ENCODE measurements around the gene GTPBP2.

DNA sequence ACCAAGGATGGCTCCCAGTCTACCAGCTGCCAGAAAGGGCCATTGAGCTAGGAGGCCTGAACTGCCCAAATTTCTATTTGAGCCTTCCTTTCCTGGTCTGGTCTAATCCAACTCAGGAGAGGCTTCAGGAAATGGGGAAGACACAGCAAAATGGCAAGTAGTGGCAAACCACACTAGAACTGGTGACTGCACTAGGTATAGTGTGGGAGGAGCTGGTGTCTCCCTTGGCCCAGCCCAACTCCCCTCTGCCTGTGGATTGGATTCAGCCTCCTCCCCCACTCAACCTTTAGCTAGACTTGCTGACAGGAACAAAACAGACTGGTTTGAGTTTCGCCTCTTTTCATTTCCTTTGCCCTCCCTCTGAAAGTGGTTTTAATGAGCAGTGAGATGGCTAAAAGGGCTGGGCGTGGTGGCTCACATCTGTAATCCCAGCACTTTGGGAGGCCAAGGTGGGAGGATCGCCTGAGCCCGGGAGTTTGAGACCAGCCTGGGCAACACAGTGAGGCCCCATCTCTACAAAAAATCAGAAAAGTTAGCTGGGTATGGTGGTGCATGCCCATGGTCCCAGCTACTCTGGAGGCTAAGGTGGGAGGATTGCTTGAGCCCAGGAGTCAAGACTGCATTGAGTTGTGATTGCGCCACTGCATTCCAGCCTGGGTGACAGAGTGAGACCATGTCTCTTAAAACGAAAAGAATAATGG lies 41.0 kb upstream of the GTPBP2 start:
- TF ChIP-seq, protein P1, sequence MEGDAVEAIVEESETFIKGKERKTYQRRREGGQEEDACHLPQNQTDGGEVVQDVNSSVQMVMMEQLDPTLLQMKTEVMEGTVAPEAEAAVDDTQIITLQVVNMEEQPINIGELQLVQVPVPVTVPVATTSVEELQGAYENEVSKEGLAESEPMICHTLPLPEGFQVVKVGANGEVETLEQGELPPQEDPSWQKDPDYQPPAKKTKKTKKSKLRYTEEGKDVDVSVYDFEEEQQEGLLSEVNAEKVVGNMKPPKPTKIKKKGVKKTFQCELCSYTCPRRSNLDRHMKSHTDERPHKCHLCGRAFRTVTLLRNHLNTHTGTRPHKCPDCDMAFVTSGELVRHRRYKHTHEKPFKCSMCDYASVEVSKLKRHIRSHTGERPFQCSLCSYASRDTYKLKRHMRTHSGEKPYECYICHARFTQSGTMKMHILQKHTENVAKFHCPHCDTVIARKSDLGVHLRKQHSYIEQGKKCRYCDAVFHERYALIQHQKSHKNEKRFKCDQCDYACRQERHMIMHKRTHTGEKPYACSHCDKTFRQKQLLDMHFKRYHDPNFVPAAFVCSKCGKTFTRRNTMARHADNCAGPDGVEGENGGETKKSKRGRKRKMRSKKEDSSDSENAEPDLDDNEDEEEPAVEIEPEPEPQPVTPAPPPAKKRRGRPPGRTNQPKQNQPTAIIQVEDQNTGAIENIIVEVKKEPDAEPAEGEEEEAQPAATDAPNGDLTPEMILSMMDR (optimal IDR thresholded peaks at IDR 0.05 in 1 of 3, IDR thresholded peaks at IDR 0.05 in 1 of 3, conservative IDR thresholded peaks at IDR 0.05 in 1 of 3; ENCODE audit: extremely low read depth in 1 of 3, insufficient read depth in 2 of 3, low read length in 3 of 3): no peak
- no peak for TF ChIP-seq EZH2 (IDR thresholded peaks at IDR 0.05; ENCODE audit: low read length)

Measured in keratinocyte (primary cell).